Measurements from ENCODE around the gene TKT. TPM values are rescaled to one million over a fixed set of nuclear protein-coding genes. Genes with fewer than 3 reads are reported as not detected.

The TKT gene
- total and polyA plus RNA-seq, 2 of the 13 experiments (the other 11 are each of a cell fraction or from before 2014, with no cell fraction given): 150 to 238 TPM

DNA sequence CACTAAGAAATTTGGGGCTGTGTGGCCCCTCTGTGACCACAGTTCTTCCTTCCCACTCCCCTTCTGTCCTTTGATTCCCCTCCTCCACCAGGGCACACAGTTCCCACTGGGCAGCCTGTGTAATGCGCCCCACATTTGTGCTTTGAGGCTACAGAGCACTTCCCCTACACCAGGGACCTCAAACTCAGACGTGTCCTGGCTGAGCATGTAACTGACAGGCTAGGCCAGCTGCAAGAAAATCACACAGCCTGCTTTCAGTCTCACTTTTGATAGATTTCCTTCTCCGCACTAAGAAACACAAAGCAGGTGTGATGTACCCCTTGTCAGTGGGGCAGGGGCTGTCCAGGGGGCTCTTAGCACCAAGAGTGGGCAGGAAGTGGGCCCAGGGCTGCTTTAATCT, 65.2 kb downstream of the TKT start (continued):
- TF ChIP-seq SP5 (CRISPR knock-in tag; IDR thresholded peaks at IDR 0.05; ENCODE audit: borderline replicate concordance, low read depth): no peak
- TF ChIP-seq, protein P1, sequence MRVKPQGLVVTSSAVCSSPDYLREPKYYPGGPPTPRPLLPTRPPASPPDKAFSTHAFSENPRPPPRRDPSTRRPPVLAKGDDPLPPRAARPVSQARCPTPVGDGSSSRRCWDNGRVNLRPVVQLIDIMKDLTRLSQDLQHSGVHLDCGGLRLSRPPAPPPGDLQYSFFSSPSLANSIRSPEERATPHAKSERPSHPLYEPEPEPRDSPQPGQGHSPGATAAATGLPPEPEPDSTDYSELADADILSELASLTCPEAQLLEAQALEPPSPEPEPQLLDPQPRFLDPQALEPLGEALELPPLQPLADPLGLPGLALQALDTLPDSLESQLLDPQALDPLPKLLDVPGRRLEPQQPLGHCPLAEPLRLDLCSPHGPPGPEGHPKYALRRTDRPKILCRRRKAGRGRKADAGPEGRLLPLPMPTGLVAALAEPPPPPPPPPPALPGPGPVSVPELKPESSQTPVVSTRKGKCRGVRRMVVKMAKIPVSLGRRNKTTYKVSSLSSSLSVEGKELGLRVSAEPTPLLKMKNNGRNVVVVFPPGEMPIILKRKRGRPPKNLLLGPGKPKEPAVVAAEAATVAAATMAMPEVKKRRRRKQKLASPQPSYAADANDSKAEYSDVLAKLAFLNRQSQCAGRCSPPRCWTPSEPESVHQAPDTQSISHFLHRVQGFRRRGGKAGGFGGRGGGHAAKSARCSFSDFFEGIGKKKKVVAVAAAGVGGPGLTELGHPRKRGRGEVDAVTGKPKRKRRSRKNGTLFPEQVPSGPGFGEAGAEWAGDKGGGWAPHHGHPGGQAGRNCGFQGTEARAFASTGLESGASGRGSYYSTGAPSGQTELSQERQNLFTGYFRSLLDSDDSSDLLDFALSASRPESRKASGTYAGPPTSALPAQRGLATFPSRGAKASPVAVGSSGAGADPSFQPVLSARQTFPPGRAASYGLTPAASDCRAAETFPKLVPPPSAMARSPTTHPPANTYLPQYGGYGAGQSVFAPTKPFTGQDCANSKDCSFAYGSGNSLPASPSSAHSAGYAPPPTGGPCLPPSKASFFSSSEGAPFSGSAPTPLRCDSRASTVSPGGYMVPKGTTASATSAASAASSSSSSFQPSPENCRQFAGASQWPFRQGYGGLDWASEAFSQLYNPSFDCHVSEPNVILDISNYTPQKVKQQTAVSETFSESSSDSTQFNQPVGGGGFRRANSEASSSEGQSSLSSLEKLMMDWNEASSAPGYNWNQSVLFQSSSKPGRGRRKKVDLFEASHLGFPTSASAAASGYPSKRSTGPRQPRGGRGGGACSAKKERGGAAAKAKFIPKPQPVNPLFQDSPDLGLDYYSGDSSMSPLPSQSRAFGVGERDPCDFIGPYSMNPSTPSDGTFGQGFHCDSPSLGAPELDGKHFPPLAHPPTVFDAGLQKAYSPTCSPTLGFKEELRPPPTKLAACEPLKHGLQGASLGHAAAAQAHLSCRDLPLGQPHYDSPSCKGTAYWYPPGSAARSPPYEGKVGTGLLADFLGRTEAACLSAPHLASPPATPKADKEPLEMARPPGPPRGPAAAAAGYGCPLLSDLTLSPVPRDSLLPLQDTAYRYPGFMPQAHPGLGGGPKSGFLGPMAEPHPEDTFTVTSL (CRISPR knock-in tag; IDR thresholded peaks at IDR 0.05; ENCODE audit: borderline replicate concordance): no peak
- no peak for TF ChIP-seq PCBP1 (IDR thresholded peaks at IDR 0.05; ENCODE audit: borderline replicate concordance, low read depth, low read length)
- TF ChIP-seq SP1 (IDR thresholded peaks at IDR 0.05): no peak
- TF ChIP-seq SP1 (CRISPR knock-in tag; IDR thresholded peaks at IDR 0.05): no peak

DNA sequence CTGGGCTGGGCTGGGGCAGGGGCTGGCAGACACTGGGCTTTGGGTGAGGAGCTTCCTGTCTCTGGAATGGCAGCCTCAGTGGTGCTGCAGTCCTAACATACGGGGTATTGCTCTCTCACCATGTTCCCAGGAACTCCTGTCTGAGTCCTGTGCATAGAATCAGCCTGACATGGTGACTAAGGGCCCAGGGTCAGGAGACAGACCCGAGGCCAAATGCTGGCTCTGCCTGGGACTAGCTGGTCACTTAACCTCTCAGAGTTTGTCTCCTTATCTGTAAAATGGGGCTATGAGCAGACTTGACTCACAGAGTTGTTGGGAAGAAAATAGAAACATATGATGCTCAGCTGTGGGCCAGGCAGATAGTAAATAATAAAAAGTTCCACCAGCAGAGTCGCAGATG, 66.5 kb downstream of the TKT start:
- no peak for FAIRE-seq
- Histone ChIP-seq H2AFZ (ENCODE audit: low read length) (no peak overlapping the region), H3K36me3 (replicated peaks in 1 of 2; ENCODE audit: control insufficient read depth in 1 of 2, insufficient read depth in 2 of 2, low read length in 2 of 2) (peaks cover 18 to 58% of the 10 kb centered on the region in 2 experiments; a peak in 4 of 5 replicates), H3K4me2 (ENCODE audit: low read depth, low read length) (no peak overlapping the region), H4K20me1 (ENCODE audit: insufficient read depth, low read length) (no peaks in the 10 kb centered on the region), H3K27ac (ENCODE audit: extremely low read length, insufficient read depth, low read length) (no peak overlapping the region), H3K79me2 (ENCODE audit: insufficient read depth, low read length) (no peaks in the 10 kb centered on the region), H3K4me1 (ENCODE audit: insufficient read depth, low read length) (peaks cover 5% of the 10 kb centered on the region; the same call in 1 of the 2 replicates), H3K9ac (ENCODE audit: insufficient read depth, low read depth, low read length) (no peak overlapping the region), H3K27me3 (ENCODE audit: control insufficient read depth in 1 of 2, insufficient read depth in 2 of 2, low read length in 2 of 2) (no peaks in the 10 kb centered on the region), H3K4me3 (replicated peaks in 1 of 3; ENCODE audit: insufficient read depth in 1 of 3, low read depth in 2 of 3, low read length in 3 of 3) (no peak overlapping the region), H3K9me3 (ENCODE audit: low read length) (no peaks in the 10 kb centered on the region)
- 88% methylated on average over 2 of the region's 3 CpGs for WGBS (ENCODE audit: low lambda C conversion rate)
- ChIA-PET POLR2A (no interaction called here), CTCF (ENCODE audit: low intra/inter-chr PET ratio, low total read pairs) (no interaction called here)
- DNase-seq (ENCODE audit: low spot score): no peak
- no TSS peak for BruUV-seq (replicated peaks)
- no peak for ATAC-seq
- in situ Hi-C loops (cut with HindIII; ENCODE audit: extremely low pct_ligation_motif_present, low pct_unique_long_range_greater_than_20kb): no loop called here
- intact Hi-C loops (cut with micrococcal nuclease; ENCODE audit: unreplicated experiment): no loop called here
- TF ChIP-seq MBNL3 (CRISPR knock-in tag; conservative IDR thresholded peaks at IDR 0.05) (no peak), ZNF30 (CRISPR knock-in tag; IDR thresholded peaks at IDR 0.05) (no peak), RELA (CRISPR knock-in tag; IDR thresholded peaks at IDR 0.05) (no peak), ZBTB38 (CRISPR knock-in tag; IDR thresholded peaks at IDR 0.05) (no peak), NFE2L1 (CRISPR knock-in tag; IDR thresholded peaks at IDR 0.05; ENCODE audit: borderline replicate concordance) (no peak), MED1 (CRISPR knock-in tag; IDR thresholded peaks at IDR 0.05) (no peak), ZNF839 (CRISPR knock-in tag; IDR thresholded peaks at IDR 0.05; ENCODE audit: borderline replicate concordance) (no peak), ZNF264 (CRISPR knock-in tag; IDR thresholded peaks at IDR 0.05) (no peak), HNF4A (CRISPR knock-in tag; IDR thresholded peaks at IDR 0.05) (no peak), RAD21 (CRISPR knock-in tag; IDR thresholded peaks at IDR 0.05) (no peak), ZNF816 (CRISPR knock-in tag; IDR thresholded peaks at IDR 0.05; ENCODE audit: borderline replicate concordance) (no peak), POGZ (CRISPR knock-in tag; IDR thresholded peaks at IDR 0.05) (no peak), ZNF329 (CRISPR knock-in tag; IDR thresholded peaks at IDR 0.05; ENCODE audit: low read depth) (no peak), ATF1 (CRISPR knock-in tag; IDR thresholded peaks at IDR 0.05) (no peak)
- TF ChIP-seq, protein P2, sequence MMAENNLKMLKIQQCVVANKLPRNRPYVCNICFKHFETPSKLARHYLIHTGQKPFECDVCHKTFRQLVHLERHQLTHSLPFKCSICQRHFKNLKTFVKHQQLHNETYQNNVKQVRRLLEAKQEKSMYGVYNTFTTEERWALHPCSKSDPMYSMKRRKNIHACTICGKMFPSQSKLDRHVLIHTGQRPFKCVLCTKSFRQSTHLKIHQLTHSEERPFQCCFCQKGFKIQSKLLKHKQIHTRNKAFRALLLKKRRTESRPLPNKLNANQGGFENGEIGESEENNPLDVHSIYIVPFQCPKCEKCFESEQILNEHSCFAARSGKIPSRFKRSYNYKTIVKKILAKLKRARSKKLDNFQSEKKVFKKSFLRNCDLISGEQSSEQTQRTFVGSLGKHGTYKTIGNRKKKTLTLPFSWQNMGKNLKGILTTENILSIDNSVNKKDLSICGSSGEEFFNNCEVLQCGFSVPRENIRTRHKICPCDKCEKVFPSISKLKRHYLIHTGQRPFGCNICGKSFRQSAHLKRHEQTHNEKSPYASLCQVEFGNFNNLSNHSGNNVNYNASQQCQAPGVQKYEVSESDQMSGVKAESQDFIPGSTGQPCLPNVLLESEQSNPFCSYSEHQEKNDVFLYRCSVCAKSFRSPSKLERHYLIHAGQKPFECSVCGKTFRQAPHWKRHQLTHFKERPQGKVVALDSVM (CRISPR knock-in tag; IDR thresholded peaks at IDR 0.05): no peak
